Glutamatergic neuron (in vitro differentiated cells): ENCODE measurements around the gene GPR68. TPM values are rescaled to one million over a fixed set of nuclear protein-coding genes. Genes with fewer than 3 reads are reported as not detected.
A peak's percentile ranks its signal among the peaks of the same experiment; 100 is the strongest.

Experiments
- DNase-seq: peaks from one replicate; pipeline ENCODE4 v3.0.0; 2022
- H3K27ac Mint-ChIP-seq: one replicate; pipeline ENCODE4 v1.8.0; 2020; ENCODE audit warnings: mild to moderate bottlenecking, mixed read lengths, inconsistent platforms; ENCODE audit not compliant: unreplicated experiment
- H3K27me3 Mint-ChIP-seq: one replicate; pipeline ENCODE4 v1.8.0; 2020; ENCODE audit warnings: mild to moderate bottlenecking, moderate library complexity, mixed read lengths, inconsistent platforms; ENCODE audit not compliant: unreplicated experiment
- H3K36me3 Mint-ChIP-seq: one replicate; pipeline ENCODE4 v1.8.0; 2020; ENCODE audit warnings: mild to moderate bottlenecking, mixed read lengths, inconsistent platforms; ENCODE audit not compliant: unreplicated experiment
- H3K4me1 Mint-ChIP-seq: one replicate; pipeline ENCODE4 v1.8.0; 2020; ENCODE audit warnings: mild to moderate bottlenecking, low read depth, mixed read lengths, inconsistent platforms; ENCODE audit not compliant: unreplicated experiment
- H3K4me3 Mint-ChIP-seq: one replicate; pipeline ENCODE4 v1.8.0; 2020; ENCODE audit warnings: mild to moderate bottlenecking, mixed read lengths, inconsistent platforms; ENCODE audit not compliant: unreplicated experiment
- H3K9me3 Mint-ChIP-seq: one replicate; pipeline ENCODE4 v1.8.0; 2020; ENCODE audit warnings: mild to moderate bottlenecking, moderate library complexity, mixed read lengths, inconsistent platforms; ENCODE audit not compliant: unreplicated experiment
- total RNA-seq: library from RNA; stranded (reverse); fragmentation: NEBNext Ultra II Directional; extraction: Animal tissue kit (Norgen Biotek cat#: 25700); gene quantifications from one replicate; pipeline ENCODE4 v1.2.1, GENCODE V29; 2021; ENCODE audit not compliant: unreplicated experiment
- TF ChIP-seq, protein P1 (sequence below): fragments of 200-600 bp; sonication (generic); IDR thresholded peaks from one replicate; pipeline ENCODE4 v1.5.0; 2021; ENCODE audit not compliant: partially characterized antibody, unreplicated experiment

GPR68 gene
- total RNA-seq, 1 donor from 2014 or later, result not detected

- no peak overlapping the region for H3K4me3 Mint-ChIP-seq
- no peaks in the 10 kb centered on the region for H3K4me1 Mint-ChIP-seq
- H3K27ac Mint-ChIP-seq, result no peak overlapping the region
- peaks cover 11% of the 10 kb centered on the region for H3K27me3 Mint-ChIP-seq
- peaks cover 5% of the 10 kb centered on the region for H3K9me3 Mint-ChIP-seq
- DNase-seq, result no peak
- H3K36me3 Mint-ChIP-seq, result no peaks in the 10 kb centered on the region
- TF ChIP-seq, protein P1, sequence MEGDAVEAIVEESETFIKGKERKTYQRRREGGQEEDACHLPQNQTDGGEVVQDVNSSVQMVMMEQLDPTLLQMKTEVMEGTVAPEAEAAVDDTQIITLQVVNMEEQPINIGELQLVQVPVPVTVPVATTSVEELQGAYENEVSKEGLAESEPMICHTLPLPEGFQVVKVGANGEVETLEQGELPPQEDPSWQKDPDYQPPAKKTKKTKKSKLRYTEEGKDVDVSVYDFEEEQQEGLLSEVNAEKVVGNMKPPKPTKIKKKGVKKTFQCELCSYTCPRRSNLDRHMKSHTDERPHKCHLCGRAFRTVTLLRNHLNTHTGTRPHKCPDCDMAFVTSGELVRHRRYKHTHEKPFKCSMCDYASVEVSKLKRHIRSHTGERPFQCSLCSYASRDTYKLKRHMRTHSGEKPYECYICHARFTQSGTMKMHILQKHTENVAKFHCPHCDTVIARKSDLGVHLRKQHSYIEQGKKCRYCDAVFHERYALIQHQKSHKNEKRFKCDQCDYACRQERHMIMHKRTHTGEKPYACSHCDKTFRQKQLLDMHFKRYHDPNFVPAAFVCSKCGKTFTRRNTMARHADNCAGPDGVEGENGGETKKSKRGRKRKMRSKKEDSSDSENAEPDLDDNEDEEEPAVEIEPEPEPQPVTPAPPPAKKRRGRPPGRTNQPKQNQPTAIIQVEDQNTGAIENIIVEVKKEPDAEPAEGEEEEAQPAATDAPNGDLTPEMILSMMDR, result no peak
Measured at GRCh38 chr14:91257328-91258010, 13.0 kb upstream of the GPR68 start.

DNA sequence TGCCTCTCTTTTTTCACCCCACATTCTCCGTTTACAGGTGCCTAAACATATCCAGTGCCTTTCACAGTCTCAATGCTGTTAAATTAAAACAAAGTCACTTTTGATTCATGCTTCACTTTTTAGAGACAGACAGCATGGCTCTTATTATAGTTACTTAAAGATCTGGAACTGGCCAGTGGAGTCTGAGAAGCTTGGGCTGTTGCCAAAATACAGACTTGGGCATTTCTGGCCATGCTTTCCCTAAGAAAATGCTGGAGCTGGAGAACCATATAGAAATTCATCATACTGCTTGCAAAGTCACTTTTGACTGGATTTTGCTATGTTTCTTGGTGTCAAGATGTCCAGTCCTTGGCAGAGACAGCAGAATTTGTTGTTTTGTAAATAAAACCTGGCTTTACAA lies 12.2 kb upstream of the GPR68 start:
- DNase-seq, result no peak
- Mint-ChIP-seq H3K9me3 (peaks cover 5% of the 10 kb centered on the region), H3K27me3 (peaks cover 12% of the 10 kb centered on the region), H3K4me3 (no peak overlapping the region), H3K4me1 (no peaks in the 10 kb centered on the region), H3K36me3 (no peaks in the 10 kb centered on the region), H3K27ac (no peak overlapping the region)
- TF ChIP-seq, protein P1, result no peak

DNA sequence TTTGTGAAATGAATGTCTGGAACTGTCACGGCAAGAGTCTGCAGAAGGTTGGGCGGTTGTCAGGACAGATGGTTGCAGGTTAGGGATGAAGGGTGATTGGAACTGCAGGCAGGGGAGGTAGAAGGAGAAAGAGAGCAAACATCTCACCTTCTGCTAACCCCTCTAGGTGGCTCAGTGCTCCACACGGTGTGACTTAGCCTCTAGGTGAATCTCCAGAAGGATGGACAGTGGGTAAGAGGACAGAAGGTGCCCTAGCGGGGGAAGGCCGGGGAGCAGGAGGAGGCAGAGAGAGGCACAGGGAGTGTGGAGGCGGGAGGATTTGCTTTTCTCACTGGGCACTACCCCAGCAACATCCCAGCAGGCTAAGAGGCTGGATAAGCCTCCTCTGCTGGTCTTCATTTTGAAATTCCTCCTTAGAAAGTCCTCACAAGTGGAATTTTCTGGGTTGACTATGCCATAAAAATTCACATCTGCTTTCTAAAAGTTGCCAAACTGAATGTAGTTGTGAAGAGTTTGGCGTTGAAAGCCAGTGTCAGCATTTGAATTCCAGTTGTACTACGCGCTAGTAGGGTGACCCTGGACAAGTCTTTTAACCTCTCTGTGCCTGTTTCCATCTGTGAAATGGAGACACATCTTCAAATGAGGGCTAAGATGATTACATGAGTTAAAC lies 10.7 kb upstream of the GPR68 start:
- Mint-ChIP-seq H3K36me3 (no peaks in the 10 kb centered on the region), H3K4me3 (no peak overlapping the region), H3K27ac (no peak overlapping the region), H3K9me3 (peaks cover 2% of the 10 kb centered on the region), H3K4me1 (peaks cover 3% of the 10 kb centered on the region), H3K27me3 (peaks cover 12% of the 10 kb centered on the region)
- TF ChIP-seq, protein P1, result no peak
- DNase-seq, result no peak

DNA sequence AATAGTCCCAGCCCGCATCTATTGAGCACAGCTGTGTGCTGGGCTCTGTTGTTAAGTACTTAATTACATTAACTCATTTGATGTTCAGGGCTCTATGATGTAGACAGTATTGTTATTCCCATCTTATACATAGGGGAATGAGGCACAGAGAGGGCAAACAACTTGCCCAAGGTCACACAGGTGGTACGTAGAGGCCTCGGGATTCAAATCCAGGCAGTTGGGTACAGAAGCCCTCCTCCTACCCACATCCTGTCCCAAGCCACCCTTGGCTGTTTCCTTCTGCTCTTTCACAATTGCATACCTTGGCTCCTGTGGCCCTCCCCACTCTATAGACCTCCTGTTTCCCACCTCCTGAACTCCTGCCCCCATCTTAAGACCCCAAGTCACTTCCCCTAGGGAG lies 10.0 kb upstream of the GPR68 start:
- peaks cover 7% of the 10 kb centered on the region for H3K4me1 Mint-ChIP-seq
- DNase-seq, result no peak

More for the DNA sequence above, 10.0 kb upstream of the GPR68 start:
- H3K9me3 Mint-ChIP-seq, result peaks cover 2% of the 10 kb centered on the region
- TF ChIP-seq, protein P1, result no peak
- H3K27me3 Mint-ChIP-seq, result peaks cover 12% of the 10 kb centered on the region
- no peak overlapping the region for H3K27ac Mint-ChIP-seq
- peak overlapping the region; percentile 64 for H3K4me3 Mint-ChIP-seq
- H3K36me3 Mint-ChIP-seq, result no peaks in the 10 kb centered on the region
